CD14-positive monocyte (primary cell): ENCODE results near the gene RBBP9. TPM values are rescaled to one million over a fixed set of nuclear protein-coding genes. Genes with fewer than 3 reads are reported as not detected.
A peak's percentile ranks its signal among the peaks of the same experiment; 100 is the strongest.

Experiments used
- DNase-seq, 3 donors: peaks; one replicate each; pipeline ENCODE4 v3.0.0-alpha.2; 2011 to 2022
- H2AFZ ChIP-seq: 2 replicates; pipeline ENCODE4 v1.6.0; 2012; ENCODE audit warnings: mild to moderate bottlenecking, low read depth, low read length, inconsistent platforms; ENCODE audit not compliant: insufficient read depth, poor library complexity, severe bottlenecking
- H3K27ac ChIP-seq, 2 donors: 1 replicate in 1 of 2; 2 replicates in 1 of 2; pipeline ENCODE4 v1.5.1; 2012 to 2013; ENCODE audit warnings: low read length in 2 of 2, control low read depth in 1 of 2, inconsistent platforms in 1 of 2, low read depth in 1 of 2, mild to moderate bottlenecking in 1 of 2
- H3K27me3 ChIP-seq, 2 donors: one replicate each; pipeline versions ENCODE4 v1.6.0 to v1.6.1; 2011 to 2013; ENCODE audit warnings: low read length in 2 of 2; ENCODE audit not compliant: control insufficient read depth in 2 of 2, insufficient read depth in 2 of 2
- H3K36me3 ChIP-seq, 2 donors: replicated peaks in 1 of 2; 1 replicate in 1 of 2; 2 replicates in 1 of 2; pipeline versions ENCODE4 v1.5.1 to v1.6.1; 2012 to 2013; ENCODE audit warnings: low read length in 2 of 2, control low read depth in 1 of 2, inconsistent platforms in 1 of 2, mild to moderate bottlenecking in 1 of 2; ENCODE audit not compliant: insufficient read depth in 2 of 2, control insufficient read depth in 1 of 2
- H3K4me1 ChIP-seq, 2 donors: 1 replicate in 1 of 2; 2 replicates in 1 of 2; pipeline versions ENCODE4 v1.5.1 to v1.6.1; 2012 to 2013; ENCODE audit warnings: low read length in 2 of 2, control low read depth in 1 of 2, inconsistent platforms in 1 of 2, mild to moderate bottlenecking in 1 of 2, moderate library complexity in 1 of 2; ENCODE audit not compliant: insufficient read depth in 2 of 2, control insufficient read depth in 1 of 2
- H3K4me2 ChIP-seq: replicated peaks from 2 replicates; pipeline ENCODE3; 2012; ENCODE audit warnings: low read length, moderate library complexity, mild to moderate bottlenecking; ENCODE audit not compliant: poor library complexity, severe bottlenecking; ENCODE audit errors: extremely low read depth
- H3K4me3 ChIP-seq, 3 experiments: fragments of 200-600 bp in 1 of 3; sonication (generic) in 1 of 3; replicated peaks in 1 of 3; 1 replicate in 2 of 3; 2 replicates in 1 of 3; pipeline ENCODE4 v1.5.1; 2011 to 2013; ENCODE audit warnings: low read length in 3 of 3, mild to moderate bottlenecking in 3 of 3, control low read depth in 2 of 3, low read depth in 2 of 3, inconsistent platforms in 1 of 3, moderate library complexity in 1 of 3
- H3K79me2 ChIP-seq: 2 replicates; pipeline ENCODE4 v1.6.0; 2012; ENCODE audit warnings: mild to moderate bottlenecking, control low read depth, inconsistent platforms, low read length, moderate library complexity; ENCODE audit not compliant: insufficient read depth
- H3K9ac ChIP-seq: 2 replicates; pipeline ENCODE4 v1.6.0; 2017; ENCODE audit warnings: low read length, mild to moderate bottlenecking; ENCODE audit not compliant: insufficient read depth, poor library complexity, severe bottlenecking
- H3K9me3 ChIP-seq, 2 donors: replicated peaks in 1 of 2; 1 replicate in 1 of 2; 2 replicates in 1 of 2; pipeline versions ENCODE4 v1.5.1 to v1.6.1; 2012 to 2013; ENCODE audit warnings: low read length in 2 of 2, control low read depth in 1 of 2; ENCODE audit not compliant: control insufficient read depth in 1 of 2, insufficient read depth in 1 of 2
- H4K20me1 ChIP-seq: 2 replicates; pipeline ENCODE4 v1.6.0; 2012; ENCODE audit warnings: mild to moderate bottlenecking, low read length, control low read depth, moderate library complexity; ENCODE audit not compliant: insufficient read depth
- H3K27ac Mint-ChIP-seq, 7 donors: one replicate each; pipeline ENCODE4 v1.8.0; 2020; ENCODE audit warnings: mild to moderate bottlenecking in 7 of 7, mixed read lengths in 7 of 7, moderate library complexity in 6 of 7, inconsistent platforms in 2 of 7
- H3K27me3 Mint-ChIP-seq, 3 donors: one replicate each; pipeline ENCODE4 v1.8.0; 2021 to 2022; ENCODE audit warnings: low read depth in 3 of 3, mild to moderate bottlenecking in 3 of 3, mixed read lengths in 3 of 3, moderate library complexity in 3 of 3, inconsistent platforms in 1 of 3
- H3K36me3 Mint-ChIP-seq, 2 donors: one replicate each; pipeline ENCODE4 v1.8.0; 2020; ENCODE audit warnings: mixed read lengths in 2 of 2, inconsistent platforms in 1 of 2, mild to moderate bottlenecking in 1 of 2
- H3K4me1 Mint-ChIP-seq: one replicate; pipeline ENCODE4 v1.8.0; 2020; ENCODE audit warnings: mild to moderate bottlenecking, mixed read lengths
- H3K4me3 Mint-ChIP-seq, 2 donors: one replicate each; pipeline ENCODE4 v1.8.0; 2020; ENCODE audit warnings: mild to moderate bottlenecking in 2 of 2, mixed read lengths in 2 of 2, moderate library complexity in 1 of 2
- H3K9me3 Mint-ChIP-seq, 7 donors: one replicate each; pipeline ENCODE4 v1.8.0; 2020 to 2022; ENCODE audit warnings: mixed read lengths in 7 of 7, mild to moderate bottlenecking in 6 of 7, moderate library complexity in 6 of 7, inconsistent platforms in 2 of 7
- WGBS: methylation state at CpG from one replicate; pipeline ENCODE4 v1.1.5; 2013; ENCODE audit warnings: missing lambda C conversion rate; ENCODE audit not compliant: insufficient coverage; 5-methylcytosine and 5-hydroxymethylcytosine counted together
- intact Hi-C, 2 donors: fragments of 100-400 bp; cut with micrococcal nuclease; formaldehyde crosslinking; loops; one replicate each; pipeline versions ENCODE4 v1.15.0 to v1.15.1; 2023
- polyA plus RNA-seq, 3 donors: library from polyadenylated mRNA; depleted of rRNA in 1 of 3; unstranded in 2 of 3; stranded (reverse) in 1 of 3; fragments of 300-500 nt in 2 of 3; fragments of >200 nt in 1 of 3; fragmentation: Illumina TruSeq in 2 of 3; gene quantifications; 1 replicate in 2 of 3; 2 replicates in 1 of 3; pipeline ENCODE4 v1.2.3, GENCODE V29; 2012 to 2021
- small RNA-seq: library from RNA; depleted of rRNA; stranded (forward); fragments of <200 nt; gene quantifications from one replicate; pipeline ENCODE3, GENCODE V24; 2012; ENCODE audit warnings: low read depth; ENCODE audit not compliant: insufficient read length
- TF ChIP-seq, protein P1 (sequence below): fragments of 200-600 bp; IDR thresholded peaks from one replicate; pipeline ENCODE4 v1.8.0; 2022; ENCODE audit warnings: antibody characterized with exemption, mild to moderate bottlenecking

RBBP9 gene
- polyA plus RNA-seq, 3 donors: 3.5 to 6.9 (median 5.2) TPM

DNA sequence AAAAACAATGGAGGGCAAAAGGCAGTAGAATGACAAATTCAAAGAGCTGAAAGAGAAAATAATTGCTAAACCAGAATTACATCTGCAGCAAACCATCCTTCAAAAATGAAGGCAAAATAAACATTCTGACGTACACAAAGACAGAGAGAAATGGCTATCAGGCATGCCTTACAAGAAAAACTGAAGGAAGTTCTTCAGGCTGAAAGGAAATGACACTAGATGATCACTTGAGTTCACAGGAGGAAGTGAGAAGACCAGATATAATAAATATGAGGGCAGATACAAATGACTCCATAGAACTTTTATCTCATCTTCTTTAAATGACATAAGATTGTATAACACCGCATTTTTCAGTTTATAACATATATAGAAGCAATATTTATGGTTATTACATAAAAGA, 60.2 kb downstream of the RBBP9 start:
- peaks cover 0 to 5% (median 2%) of the 10 kb centered on the region in 3 donors for H3K27me3 Mint-ChIP-seq
- peak overlapping the region; percentile 37 for H3K4me2 ChIP-seq
- no peaks in the 10 kb centered on the region for H3K27me3 ChIP-seq
- H3K4me3 ChIP-seq: peak overlapping the region in 1 of 3 experiments; percentile 31
- H3K27ac Mint-ChIP-seq: peak overlapping the region in 6 of 7 donors; percentile 3 to 83 (median 60)
- no peak overlapping the region for H3K9ac ChIP-seq
- peak overlapping the region; percentile 0 to 77 for H3K4me3 Mint-ChIP-seq
- peaks cover 8% of the 10 kb centered on the region for H3K4me1 Mint-ChIP-seq
- DNase-seq: peak; percentile 5 to 6 (median 5)
- H3K36me3 Mint-ChIP-seq: peaks cover 0 to 2% of the 10 kb centered on the region in 2 donors
- no peaks in the 10 kb centered on the region for H3K36me3 ChIP-seq
- WGBS: no CpG with 5 or more reads among the region's 2 CpGs
- peak overlapping the region; percentile 58 for H2AFZ ChIP-seq
- no peaks in the 10 kb centered on the region for H3K9me3 ChIP-seq
- no peaks in the 10 kb centered on the region for H3K79me2 ChIP-seq
- H3K4me1 ChIP-seq: peaks cover 4 to 7% of the 10 kb centered on the region in 2 donors
- intact Hi-C loops: no loop called here
- TF ChIP-seq, protein P1, sequence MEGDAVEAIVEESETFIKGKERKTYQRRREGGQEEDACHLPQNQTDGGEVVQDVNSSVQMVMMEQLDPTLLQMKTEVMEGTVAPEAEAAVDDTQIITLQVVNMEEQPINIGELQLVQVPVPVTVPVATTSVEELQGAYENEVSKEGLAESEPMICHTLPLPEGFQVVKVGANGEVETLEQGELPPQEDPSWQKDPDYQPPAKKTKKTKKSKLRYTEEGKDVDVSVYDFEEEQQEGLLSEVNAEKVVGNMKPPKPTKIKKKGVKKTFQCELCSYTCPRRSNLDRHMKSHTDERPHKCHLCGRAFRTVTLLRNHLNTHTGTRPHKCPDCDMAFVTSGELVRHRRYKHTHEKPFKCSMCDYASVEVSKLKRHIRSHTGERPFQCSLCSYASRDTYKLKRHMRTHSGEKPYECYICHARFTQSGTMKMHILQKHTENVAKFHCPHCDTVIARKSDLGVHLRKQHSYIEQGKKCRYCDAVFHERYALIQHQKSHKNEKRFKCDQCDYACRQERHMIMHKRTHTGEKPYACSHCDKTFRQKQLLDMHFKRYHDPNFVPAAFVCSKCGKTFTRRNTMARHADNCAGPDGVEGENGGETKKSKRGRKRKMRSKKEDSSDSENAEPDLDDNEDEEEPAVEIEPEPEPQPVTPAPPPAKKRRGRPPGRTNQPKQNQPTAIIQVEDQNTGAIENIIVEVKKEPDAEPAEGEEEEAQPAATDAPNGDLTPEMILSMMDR: no peak
- peaks cover 0 to 5% (median 0%) of the 10 kb centered on the region in 7 donors for H3K9me3 Mint-ChIP-seq
- H3K27ac ChIP-seq: peak overlapping the region in 1 of 2 donors; percentile 39
- no peaks in the 10 kb centered on the region for H4K20me1 ChIP-seq

Small RNA genes lying within 50 kb of the gene (small RNA-seq; reads per million reads assigned to genes)
- not detected for gene MIR3192

Other genes starting within 250 kb of the RBBP9 start
- gene ZNF133, start 208.7 kb downstream of the RBBP9 start, polyA plus RNA-seq: 1 to 10 TPM; 1.7 to 9.7 (median 3.4) TPM
- gene DZANK1, start 30.2 kb downstream of the RBBP9 start, polyA plus RNA-seq: 1 to 10 TPM in 1 of 3 donors, under 1 TPM in 2; 0.17 to 1.3 (median 0.69) TPM
- gene POLR3F, start 29.8 kb downstream of the RBBP9 start, polyA plus RNA-seq: 1 to 10 TPM; 4.1 to 6.7 (median 4.8) TPM
- 10 to 100 TPM; 38.9 to 88.1 (median 68.4) TPM for gene SEC23B, start 10.7 kb upstream of the RBBP9 start, polyA plus RNA-seq
- 100 to 1,000 TPM; 101 to 206 (median 176) TPM for gene SMIM26, start 70.2 kb upstream of the RBBP9 start, polyA plus RNA-seq
- gene DTD1, start 90.8 kb upstream of the RBBP9 start, polyA plus RNA-seq: 10 to 100 TPM; 18.8 to 33.6 (median 26.3) TPM